Measurements from ENCODE around the gene IL18BP.

The IL18BP gene

GRCh38 chr11:71992136-71992730 is 6.5 kb upstream of the IL18BP start:
- Histone ChIP-seq H3K4me2 (ENCODE audit: low read length) (0 out of 2 replicates have a peak overlapping the region, but pooled peaks have one; percentile 1), H3K4me3 (ENCODE audit: low read length) (no peak overlapping the region)
- TF ChIP-seq CTCF (IDR thresholded peaks at IDR 0.05; ENCODE audit: low read depth, low read length, poor library complexity, severe bottlenecking) = no peak

DNA sequence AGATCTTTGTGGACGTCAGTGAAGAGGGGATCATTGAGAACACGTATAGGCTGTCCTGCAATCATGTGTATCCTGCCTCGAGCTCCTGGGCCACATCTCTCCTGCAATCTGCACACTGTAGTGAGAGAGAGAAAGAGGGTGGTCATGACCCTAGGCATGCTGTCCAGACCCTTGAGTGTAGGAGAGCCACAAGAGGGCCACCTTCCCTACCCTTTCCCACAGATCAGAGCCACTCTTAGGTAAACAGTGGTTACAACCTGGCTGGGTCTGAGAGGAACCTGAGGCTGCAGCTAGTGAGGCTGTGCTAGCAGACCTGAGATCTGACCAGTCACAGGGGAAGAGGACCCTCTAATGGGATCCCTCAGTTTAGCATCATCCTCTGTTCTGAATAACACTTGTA is 3.9 kb upstream of the IL18BP start:
- Histone ChIP-seq H3K4me2 (ENCODE audit: low read length) (no peak overlapping the region), H3K4me1 (ENCODE audit: control insufficient read depth, low read length) (peaks cover 65% of the 10 kb centered on the region), H3F3A (ENCODE audit: control insufficient read depth, insufficient read depth) (peaks cover 8% of the 10 kb centered on the region), H3K9me3 (ENCODE audit: control insufficient read depth, insufficient read depth, low read length) (no peaks in the 10 kb centered on the region), H3K4me3 (ENCODE audit: low read length) (no peak overlapping the region), H4K20me1 (ENCODE audit: control insufficient read depth, insufficient read depth, low read depth, low read length) (no peaks in the 10 kb centered on the region), H3K79me2 (ENCODE audit: control insufficient read depth, low read length) (no peaks in the 10 kb centered on the region), H3K36me3 (ENCODE audit: control insufficient read depth, low read length) (peaks cover 8% of the 10 kb centered on the region; the same call in 1 of the 2 replicates), H3K9me2 (replicated peaks; ENCODE audit: control insufficient read depth, low read length) (no peaks in the 10 kb centered on the region), H3K27ac (ENCODE audit: low read depth, low read length) (no peak overlapping the region), H3K27me3 (ENCODE audit: control insufficient read depth, low read length) (no peaks in the 10 kb centered on the region)
- TF ChIP-seq CTCF (IDR thresholded peaks at IDR 0.05; ENCODE audit: low read depth, low read length, poor library complexity, severe bottlenecking) (no peak), EZH2phosphoT487 (IDR thresholded peaks at IDR 0.05; ENCODE audit: borderline replicate concordance, low read length) (no peak)

More at GRCh38 chr11:71992136-71992730, 6.5 kb upstream of the IL18BP start:
- Histone ChIP-seq H3K4me1 (ENCODE audit: control insufficient read depth, low read length) (peaks cover 46% of the 10 kb centered on the region), H4K20me1 (ENCODE audit: control insufficient read depth, insufficient read depth, low read depth, low read length) (no peaks in the 10 kb centered on the region), H3F3A (ENCODE audit: control insufficient read depth, insufficient read depth) (peaks cover 8% of the 10 kb centered on the region), H3K9me3 (ENCODE audit: control insufficient read depth, insufficient read depth, low read length) (no peaks in the 10 kb centered on the region), H3K9me2 (replicated peaks; ENCODE audit: control insufficient read depth, low read length) (no peaks in the 10 kb centered on the region), H3K79me2 (ENCODE audit: control insufficient read depth, low read length) (no peaks in the 10 kb centered on the region), H3K27ac (ENCODE audit: low read depth, low read length) (no peak overlapping the region), H3K27me3 (ENCODE audit: control insufficient read depth, low read length) (no peaks in the 10 kb centered on the region), H3K36me3 (ENCODE audit: control insufficient read depth, low read length) (peaks cover 8% of the 10 kb centered on the region; the same call in 1 of the 2 replicates)

DNA sequence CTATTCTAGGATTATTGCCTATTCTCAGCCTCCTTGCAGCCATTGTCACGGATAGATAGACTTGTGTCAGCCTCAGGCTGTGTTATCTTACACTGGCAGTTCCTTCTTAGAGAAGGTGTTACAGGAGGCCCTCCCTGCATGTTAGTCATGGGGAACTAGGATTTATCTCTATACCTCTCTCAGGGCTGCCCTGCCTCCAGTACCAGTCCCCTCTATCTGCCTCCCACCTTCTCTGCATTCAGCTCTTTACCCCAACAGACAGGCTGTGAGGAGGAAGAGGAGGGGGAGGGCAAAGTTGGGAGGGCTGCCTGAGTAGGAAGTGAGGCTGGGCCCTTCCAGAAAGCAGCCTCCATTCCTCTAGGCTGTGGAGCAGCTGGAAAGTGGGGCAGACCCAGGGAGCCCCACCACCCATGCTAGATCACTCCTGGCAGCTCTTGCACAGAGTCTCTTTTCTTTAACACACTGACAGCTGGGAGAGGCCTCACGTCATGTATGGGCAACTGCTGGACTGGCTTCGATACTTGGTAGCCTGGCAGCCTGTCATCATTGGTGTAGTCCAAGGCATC is 2.9 kb upstream of the IL18BP start:
- TF ChIP-seq CTCF (IDR thresholded peaks at IDR 0.05; ENCODE audit: low read depth, low read length, poor library complexity, severe bottlenecking) = no peak
- no peak for TF ChIP-seq EZH2phosphoT487 (IDR thresholded peaks at IDR 0.05; ENCODE audit: borderline replicate concordance, low read length)
- H3K27me3 ChIP-seq (ENCODE audit: control insufficient read depth, low read length) = no peaks in the 10 kb centered on the region
- no peaks in the 10 kb centered on the region for H3K9me3 ChIP-seq (ENCODE audit: control insufficient read depth, insufficient read depth, low read length)
- no peak overlapping the region for H3K4me3 ChIP-seq (ENCODE audit: low read length)
- no peaks in the 10 kb centered on the region for H4K20me1 ChIP-seq (ENCODE audit: control insufficient read depth, insufficient read depth, low read depth, low read length)
- H3F3A ChIP-seq (ENCODE audit: control insufficient read depth, insufficient read depth) = peaks cover 8% of the 10 kb centered on the region
- peaks cover 65% of the 10 kb centered on the region for H3K4me1 ChIP-seq (ENCODE audit: control insufficient read depth, low read length)
- no peaks in the 10 kb centered on the region for H3K9me2 ChIP-seq (replicated peaks; ENCODE audit: control insufficient read depth, low read length)
- H3K4me2 ChIP-seq (ENCODE audit: low read length) = no peak overlapping the region
- peaks cover 3% of the 10 kb centered on the region; the same call in 1 of the 2 replicates for H3K36me3 ChIP-seq (ENCODE audit: control insufficient read depth, low read length)
- no peaks in the 10 kb centered on the region for H3K79me2 ChIP-seq (ENCODE audit: control insufficient read depth, low read length)
- H3K27ac ChIP-seq (ENCODE audit: low read depth, low read length) = no peak overlapping the region

All from DOHH2 (cell line).